B cell (primary cell): ENCODE results near the gene WDR53. TPM values are rescaled to one million over a fixed set of nuclear protein-coding genes. Genes with fewer than 3 reads are reported as not detected.

ENCODE experiments used
- ATAC-seq: fragments of 200-7000 bp; cut with Tn5 transposase; one replicate; pipeline ENCODE4 v1.10.0; 2021; ENCODE audit warnings: low read depth, mild to moderate bottlenecking, moderate number of reproducible peaks, moderate library complexity
- CTCF ChIA-PET: fragments of 350-600 bp; sonication (Branson Sonifier 250); formaldehyde crosslinking; loops from one replicate; lab custom pipeline; 2021; ENCODE audit warnings: antibody characterized with exemption, inconsistent platforms; lab: Charles Lee
- POLR2A ChIA-PET: fragments of 350-600 bp; sonication (Branson Sonifier 250); formaldehyde crosslinking; loops from one replicate; lab custom pipeline; 2021; ENCODE audit warnings: antibody characterized with exemption; lab: Charles Lee
- DNase-seq: peaks from one replicate; pipeline ENCODE4 v3.0.0; 2013
- H2AFZ ChIP-seq: 2 replicates; pipeline ENCODE4 v1.6.1; 2012; ENCODE audit warnings: mild to moderate bottlenecking, low read depth, low read length; ENCODE audit not compliant: insufficient read depth, poor library complexity, severe bottlenecking
- H3K27ac ChIP-seq, 2 donors: 1 replicate in 1 of 2; 2 replicates in 1 of 2; pipeline ENCODE4 v1.5.1; 2012 to 2013; ENCODE audit warnings: low read length in 2 of 2, mild to moderate bottlenecking in 2 of 2, moderate library complexity in 1 of 2
- H3K27me3 ChIP-seq, 4 experiments: fragments of 200-600 bp in 1 of 4; sonication (generic) in 1 of 4; replicated peaks in 1 of 4; 1 replicate in 2 of 4; 2 replicates in 2 of 4; pipeline versions ENCODE4 v1.6.1 to v1.7.0; 2013 to 2016; ENCODE audit warnings: low read length in 3 of 4, mild to moderate bottlenecking in 2 of 4, mixed read lengths in 1 of 4, moderate library complexity in 1 of 4; ENCODE audit not compliant: insufficient read depth in 4 of 4, control insufficient read depth in 3 of 4; ENCODE audit errors: control extremely low read depth in 1 of 4
- H3K36me3 ChIP-seq, 2 experiments: replicated peaks in 1 of 2; 1 replicate in 1 of 2; 2 replicates in 1 of 2; pipeline versions ENCODE4 v1.6.1 to v1.7.1; 2013; ENCODE audit warnings: low read length in 1 of 2; ENCODE audit not compliant: insufficient read depth in 2 of 2, control insufficient read depth in 1 of 2; ENCODE audit errors: control extremely low read depth in 1 of 2, extremely low read depth in 1 of 2
- H3K4me1 ChIP-seq, 2 donors: fragments of 200-600 bp in 1 of 2; sonication (generic) in 1 of 2; 1 replicate in 1 of 2; 2 replicates in 1 of 2; pipeline versions ENCODE4 v1.5.1 to v1.6.1; 2013 to 2017; ENCODE audit warnings: low read length in 2 of 2; ENCODE audit not compliant: control insufficient read depth in 2 of 2, insufficient read depth in 2 of 2
- H3K4me2 ChIP-seq: replicated peaks from 2 replicates; pipeline ENCODE3; 2012; ENCODE audit warnings: mild to moderate bottlenecking, low read depth, low read length; ENCODE audit not compliant: poor library complexity, severe bottlenecking
- H3K4me3 ChIP-seq, 5 experiments: fragments of 200-600 bp in 1 of 5; sonication (generic) in 1 of 5; 1 replicate in 3 of 5; 2 replicates in 2 of 5; pipeline versions ENCODE4 v1.5.1 to v1.7.0; 2011 to 2016; ENCODE audit warnings: low read length in 4 of 5, mild to moderate bottlenecking in 4 of 5, low read depth in 2 of 5, control low read depth in 1 of 5, moderate library complexity in 1 of 5; ENCODE audit not compliant: insufficient read depth in 1 of 5; ENCODE audit errors: control extremely low read depth in 1 of 5, extremely low read depth in 1 of 5
- H3K79me2 ChIP-seq: fragments of 200-600 bp; sonication (generic); one replicate; pipeline ENCODE4 v1.6.0; 2016; ENCODE audit warnings: low read length; ENCODE audit not compliant: control insufficient read depth, insufficient read depth
- H3K9ac ChIP-seq: fragments of 200-600 bp; sonication (generic); 2 replicates; pipeline ENCODE4 v1.6.1; 2017; ENCODE audit warnings: mild to moderate bottlenecking, low read length, moderate library complexity
- H3K9me3 ChIP-seq, 3 donors: one replicate each; pipeline versions ENCODE4 v1.6.1 to v1.7.1; 2013; ENCODE audit warnings: low read length in 2 of 3; ENCODE audit not compliant: control insufficient read depth in 2 of 3, insufficient read depth in 1 of 3; ENCODE audit errors: control extremely low read depth in 1 of 3
- H4K20me1 ChIP-seq: 2 replicates; pipeline ENCODE4 v1.6.0; 2012; ENCODE audit warnings: mild to moderate bottlenecking, low read length; ENCODE audit not compliant: insufficient read depth, control insufficient read depth, poor library complexity, severe bottlenecking
- H3K27ac Mint-ChIP-seq: one replicate; pipeline ENCODE4 v1.8.0; 2021; ENCODE audit warnings: mixed read lengths
- H3K27me3 Mint-ChIP-seq: one replicate; pipeline ENCODE4 v1.8.0; 2021; ENCODE audit warnings: mixed read lengths
- H3K4me1 Mint-ChIP-seq: one replicate; pipeline ENCODE4 v1.8.0; 2021; ENCODE audit warnings: mixed read lengths
- H3K4me3 Mint-ChIP-seq: one replicate; pipeline ENCODE4 v1.8.0; 2021; ENCODE audit warnings: mixed read lengths
- H3K9me3 Mint-ChIP-seq: one replicate; pipeline ENCODE4 v1.8.0; 2022; ENCODE audit warnings: mixed read lengths; ENCODE audit not compliant: insufficient read depth
- EZH2 ChIP-seq: IDR thresholded peaks from 2 replicates; pipeline ENCODE4 v1.6.1; 2012; ENCODE audit warnings: borderline replicate concordance, low read depth, mild to moderate bottlenecking, moderate library complexity, low read length; ENCODE audit not compliant: insufficient read depth, poor library complexity, severe bottlenecking
- WGBS: methylation state at CpG from one replicate; pipeline ENCODE4 v1.1.5; 2013; ENCODE audit warnings: missing lambda C conversion rate; ENCODE audit not compliant: insufficient coverage; 5-methylcytosine and 5-hydroxymethylcytosine counted together
- intact Hi-C: fragments of 100-400 bp; cut with micrococcal nuclease; formaldehyde crosslinking; loops from one replicate; pipeline ENCODE4 v1.10.0; 2022
- polyA plus RNA-seq: library from polyadenylated mRNA; depleted of rRNA; stranded (reverse); fragments of >200 nt; gene quantifications from 2 replicates; pipeline ENCODE4 v1.2.3, GENCODE V29; 2012
- total RNA-seq, 2 donors: library from RNA; stranded (reverse); fragments of 120-200 nt in 1 of 2; gene quantifications; 1 replicate in 1 of 2; 2 replicates in 1 of 2; pipeline versions ENCODE4 v1.2.3 to v1.2.4, GENCODE V29; 2013 to 2022
- TF ChIP-seq, protein P1 (sequence below): fragments of 200-600 bp; IDR thresholded peaks from one replicate; pipeline ENCODE4 v1.8.0; 2022; ENCODE audit warnings: antibody characterized with exemption, mild to moderate bottlenecking

WDR53 gene
- total and polyA plus RNA-seq, 2 donors (not counting 1 experiment from before 2014, with no cell fraction given), result 8.2 to 18.2 TPM

DNA sequence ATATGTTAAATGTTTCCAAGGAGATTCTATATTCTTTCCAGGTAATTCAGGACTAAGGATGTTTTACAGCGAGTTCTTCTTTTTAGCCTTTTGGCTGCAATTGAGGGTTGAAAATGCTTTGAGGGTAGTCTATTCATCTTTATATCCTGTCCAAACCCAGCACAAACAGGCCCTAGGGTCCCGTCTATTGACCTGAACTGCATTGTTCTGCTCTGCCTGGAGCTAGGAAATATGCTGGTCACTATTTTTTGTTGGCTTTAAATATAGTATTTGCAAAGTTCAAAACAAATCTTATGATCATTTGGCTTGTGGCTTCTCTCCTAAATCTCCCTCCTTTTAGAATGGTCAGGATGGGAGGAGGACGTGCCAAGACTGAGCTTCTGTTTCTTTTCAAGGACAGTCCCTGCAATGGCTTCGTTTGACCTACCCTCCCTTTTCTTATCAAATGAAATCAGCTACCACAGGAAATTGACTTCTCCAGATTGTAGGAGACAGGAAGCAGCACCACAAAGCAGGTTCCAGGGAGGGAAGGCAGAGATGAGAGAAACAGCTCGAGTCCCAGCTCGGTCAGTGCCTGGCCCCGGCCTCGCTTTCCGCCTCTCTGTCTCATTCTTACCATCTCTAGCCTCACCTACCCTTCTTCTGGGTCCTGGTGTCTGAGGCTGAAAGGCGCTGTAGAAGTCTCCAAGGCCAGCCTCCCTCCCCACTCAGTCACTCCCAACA, 43.6 kb upstream of the WDR53 start:
- Mint-ChIP-seq H3K27me3 (no peaks in the 10 kb centered on the region), H3K4me1 (peaks cover 11% of the 10 kb centered on the region), H3K9me3 (no peaks in the 10 kb centered on the region), H3K4me3 (no peak overlapping the region), H3K27ac (no peak overlapping the region)
- Histone ChIP-seq H3K27me3 (no peaks in the 10 kb centered on the region), H2AFZ (peak overlapping the region; percentile 14), H3K9me3 (peaks cover 0 to 6% (median 0%) of the 10 kb centered on the region in 3 donors), H3K9ac (no peak overlapping the region), H3K4me2 (no peak overlapping the region), H3K27ac (no peak overlapping the region), H4K20me1 (no peaks in the 10 kb centered on the region), H3K36me3 (no peaks in the 10 kb centered on the region), H3K79me2 (no peaks in the 10 kb centered on the region), H3K4me1 (peaks cover 8 to 12% of the 10 kb centered on the region in 2 donors), H3K4me3 (no peak overlapping the region)
- intact Hi-C loops, result no loop called here
- CTCF ChIA-PET, result interaction anchor here (0.8 to 10.0 kb wide), 5 partner anchors 20 to 226 kb away, joined by 3 to 259 read pairs (median 7); partner anchors contain the start of gene NRROS
- POLR2A ChIA-PET, result no interaction called here
- no peak for ATAC-seq
- DNase-seq, result no peak
- 28% methylated on average over 3 of the region's 10 CpGs for WGBS
- TF ChIP-seq, protein P1, sequence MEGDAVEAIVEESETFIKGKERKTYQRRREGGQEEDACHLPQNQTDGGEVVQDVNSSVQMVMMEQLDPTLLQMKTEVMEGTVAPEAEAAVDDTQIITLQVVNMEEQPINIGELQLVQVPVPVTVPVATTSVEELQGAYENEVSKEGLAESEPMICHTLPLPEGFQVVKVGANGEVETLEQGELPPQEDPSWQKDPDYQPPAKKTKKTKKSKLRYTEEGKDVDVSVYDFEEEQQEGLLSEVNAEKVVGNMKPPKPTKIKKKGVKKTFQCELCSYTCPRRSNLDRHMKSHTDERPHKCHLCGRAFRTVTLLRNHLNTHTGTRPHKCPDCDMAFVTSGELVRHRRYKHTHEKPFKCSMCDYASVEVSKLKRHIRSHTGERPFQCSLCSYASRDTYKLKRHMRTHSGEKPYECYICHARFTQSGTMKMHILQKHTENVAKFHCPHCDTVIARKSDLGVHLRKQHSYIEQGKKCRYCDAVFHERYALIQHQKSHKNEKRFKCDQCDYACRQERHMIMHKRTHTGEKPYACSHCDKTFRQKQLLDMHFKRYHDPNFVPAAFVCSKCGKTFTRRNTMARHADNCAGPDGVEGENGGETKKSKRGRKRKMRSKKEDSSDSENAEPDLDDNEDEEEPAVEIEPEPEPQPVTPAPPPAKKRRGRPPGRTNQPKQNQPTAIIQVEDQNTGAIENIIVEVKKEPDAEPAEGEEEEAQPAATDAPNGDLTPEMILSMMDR, result no peak
- no peak for TF ChIP-seq EZH2
